Neural crest cell (in vitro differentiated cells): ENCODE results near the gene ARHGAP12. TPM values are rescaled to one million over a fixed set of nuclear protein-coding genes. Genes with fewer than 3 reads are reported as not detected.

ENCODE experiments used
- DNase-seq: peaks from one replicate; pipeline ENCODE4 v3.0.0; 2021; ENCODE audit warnings: low read depth, mixed read lengths, low spot score
- H3K27ac Mint-ChIP-seq: one replicate; pipeline ENCODE4 v1.8.0; 2021; ENCODE audit warnings: mild to moderate bottlenecking, mixed read lengths; ENCODE audit not compliant: unreplicated experiment
- H3K27me3 Mint-ChIP-seq: 2 replicates; pipeline ENCODE4 v1.8.0; 2021; ENCODE audit warnings: low read depth, mild to moderate bottlenecking, mixed read lengths
- H3K36me3 Mint-ChIP-seq: 2 replicates; pipeline ENCODE4 v1.8.0; 2021; ENCODE audit warnings: low read depth, mild to moderate bottlenecking, mixed read lengths
- H3K4me1 Mint-ChIP-seq: 2 replicates; pipeline ENCODE4 v1.8.0; 2021; ENCODE audit warnings: mixed read lengths
- H3K4me3 Mint-ChIP-seq: one replicate; pipeline ENCODE4 v1.8.0; 2021; ENCODE audit warnings: mild to moderate bottlenecking, mixed read lengths
- H3K9me3 Mint-ChIP-seq: 2 replicates; pipeline ENCODE4 v1.8.0; 2021; ENCODE audit warnings: mixed read lengths
- total RNA-seq: library from RNA; stranded (reverse); gene quantifications from 2 replicates; pipeline ENCODE4 v1.2.1, GENCODE V29; 2021
- TF ChIP-seq, protein P1 (sequence below): fragments of 200-600 bp; sonication (generic); conservative IDR thresholded peaks from 2 replicates; pipeline ENCODE4 v1.5.0; 2021; ENCODE audit warnings: antibody characterized with exemption, mild to moderate bottlenecking

Gene ARHGAP12
- total RNA-seq, 1 donor from 2014 or later: 33.0 TPM

DNA sequence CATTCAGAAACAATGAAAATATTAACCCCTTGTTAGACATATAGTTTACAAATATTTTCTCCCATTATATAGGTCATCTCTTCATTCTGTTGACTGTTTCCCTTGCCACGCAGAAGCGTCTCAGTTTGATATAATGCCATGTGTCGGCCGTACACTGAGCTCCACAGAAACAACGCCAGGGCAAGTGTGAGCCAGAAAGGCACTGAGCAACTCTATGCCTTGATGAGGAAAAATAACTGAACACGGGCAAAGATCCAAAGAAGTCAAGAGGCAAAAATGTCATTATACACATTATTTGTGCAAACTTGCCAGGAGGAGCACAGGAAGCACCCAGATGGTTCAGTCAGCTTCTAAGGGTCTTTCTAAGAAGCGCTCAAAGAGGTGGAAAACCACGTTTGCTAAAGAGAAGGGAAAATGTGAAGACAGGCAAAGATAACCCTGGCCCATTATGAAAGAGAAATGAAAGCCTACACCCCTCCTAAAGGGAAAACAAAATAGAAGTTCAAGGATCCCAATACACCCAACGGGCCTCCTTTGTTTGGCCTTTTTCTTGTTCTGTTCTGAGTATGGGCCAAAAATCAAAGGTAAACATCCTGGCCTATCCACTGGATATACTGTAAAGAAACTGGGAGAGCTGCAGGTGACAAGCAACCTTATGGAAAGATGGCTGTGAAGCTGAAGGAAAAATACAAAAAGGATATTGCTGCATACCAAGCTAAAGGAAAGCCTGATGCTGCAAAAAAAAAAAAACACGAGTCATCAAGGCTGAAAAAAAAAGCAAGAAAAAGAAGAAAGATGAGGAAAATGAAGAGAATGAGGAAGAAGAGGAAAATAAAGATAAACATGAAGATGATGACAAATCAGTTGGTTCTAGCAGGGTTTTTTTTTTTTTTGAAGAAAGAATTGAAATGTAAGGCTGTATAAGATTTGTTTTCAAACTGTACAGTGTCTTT is 15.5 kb downstream of the ARHGAP12 start:
- Mint-ChIP-seq H3K36me3 (peaks cover 4% of the 10 kb centered on the region), H3K27me3 (no peaks in the 10 kb centered on the region), H3K4me1 (peaks cover 30% of the 10 kb centered on the region), H3K9me3 (no peaks in the 10 kb centered on the region), H3K27ac (peak overlapping the region; percentile 14), H3K4me3 (no peak overlapping the region)
- TF ChIP-seq, protein P1, sequence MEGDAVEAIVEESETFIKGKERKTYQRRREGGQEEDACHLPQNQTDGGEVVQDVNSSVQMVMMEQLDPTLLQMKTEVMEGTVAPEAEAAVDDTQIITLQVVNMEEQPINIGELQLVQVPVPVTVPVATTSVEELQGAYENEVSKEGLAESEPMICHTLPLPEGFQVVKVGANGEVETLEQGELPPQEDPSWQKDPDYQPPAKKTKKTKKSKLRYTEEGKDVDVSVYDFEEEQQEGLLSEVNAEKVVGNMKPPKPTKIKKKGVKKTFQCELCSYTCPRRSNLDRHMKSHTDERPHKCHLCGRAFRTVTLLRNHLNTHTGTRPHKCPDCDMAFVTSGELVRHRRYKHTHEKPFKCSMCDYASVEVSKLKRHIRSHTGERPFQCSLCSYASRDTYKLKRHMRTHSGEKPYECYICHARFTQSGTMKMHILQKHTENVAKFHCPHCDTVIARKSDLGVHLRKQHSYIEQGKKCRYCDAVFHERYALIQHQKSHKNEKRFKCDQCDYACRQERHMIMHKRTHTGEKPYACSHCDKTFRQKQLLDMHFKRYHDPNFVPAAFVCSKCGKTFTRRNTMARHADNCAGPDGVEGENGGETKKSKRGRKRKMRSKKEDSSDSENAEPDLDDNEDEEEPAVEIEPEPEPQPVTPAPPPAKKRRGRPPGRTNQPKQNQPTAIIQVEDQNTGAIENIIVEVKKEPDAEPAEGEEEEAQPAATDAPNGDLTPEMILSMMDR: no peak
- no peak for DNase-seq

DNA sequence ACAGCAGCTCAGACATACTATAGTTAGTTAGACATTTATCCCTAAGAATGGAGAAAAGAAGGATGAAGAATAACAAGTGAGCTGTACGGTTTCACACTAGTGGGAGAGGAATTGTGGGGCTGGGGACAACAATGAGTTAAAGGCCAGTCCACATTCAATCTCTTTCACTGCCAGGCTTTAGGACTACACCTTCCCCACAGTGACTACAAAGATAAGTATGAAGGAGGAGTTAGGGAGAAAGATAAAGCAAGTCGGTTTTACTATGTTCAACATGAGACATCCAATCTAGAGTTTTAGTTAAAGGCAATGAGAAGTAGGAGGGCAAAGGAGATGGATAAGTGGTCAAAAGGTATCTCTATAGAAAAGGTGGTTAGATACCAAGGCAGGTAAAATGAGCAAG is 16.3 kb downstream of the ARHGAP12 start:
- Mint-ChIP-seq H3K36me3 (peaks cover 4% of the 10 kb centered on the region), H3K4me3 (no peak overlapping the region), H3K27me3 (no peaks in the 10 kb centered on the region), H3K27ac (no peak overlapping the region), H3K9me3 (no peaks in the 10 kb centered on the region), H3K4me1 (peaks cover 28% of the 10 kb centered on the region)
- TF ChIP-seq, protein P1: no peak
- DNase-seq: no peak

DNA sequence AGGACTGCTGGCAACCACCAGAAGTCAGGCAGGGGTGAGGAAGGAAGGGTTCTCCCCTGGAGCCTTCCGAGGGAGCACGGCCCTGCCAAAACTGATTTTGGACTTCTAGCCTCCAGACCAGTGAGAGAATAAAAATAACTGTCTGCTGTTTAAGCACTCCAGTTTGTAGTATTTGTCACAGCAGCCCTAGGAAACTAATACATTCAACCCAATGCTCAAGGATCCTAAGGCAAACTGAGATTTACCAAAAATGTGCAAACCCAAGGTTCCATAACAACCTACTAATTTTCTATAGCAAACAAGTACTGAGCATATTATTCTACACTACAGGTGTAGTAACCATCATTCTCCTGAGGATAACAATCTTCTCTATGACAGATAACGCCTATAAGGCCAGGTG is 18.6 kb downstream of the ARHGAP12 start:
- DNase-seq: no peak
- Mint-ChIP-seq H3K27ac (no peak overlapping the region), H3K36me3 (peaks cover 8% of the 10 kb centered on the region)

DNA sequence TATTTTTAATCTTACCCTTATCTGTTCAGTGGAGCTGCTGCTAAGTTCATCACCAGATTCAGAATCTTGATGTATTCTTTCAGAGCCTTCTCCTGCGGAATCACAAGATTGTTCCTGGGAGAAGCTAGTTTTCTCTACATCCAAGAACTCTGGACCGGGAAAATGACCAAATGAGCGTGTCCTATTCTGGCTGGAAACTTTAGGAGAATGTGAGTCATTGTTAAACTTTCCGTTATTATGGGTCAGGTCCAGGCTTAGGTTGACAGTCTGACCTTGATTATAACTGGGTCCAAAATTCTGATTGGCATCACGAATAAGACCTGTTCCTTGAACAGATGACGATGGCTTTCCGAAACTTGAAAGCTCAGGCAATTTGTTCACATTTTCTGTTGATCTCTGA is 20.5 kb downstream of the ARHGAP12 start:
- Mint-ChIP-seq H3K36me3 (peaks cover 12% of the 10 kb centered on the region), H3K9me3 (no peaks in the 10 kb centered on the region), H3K4me3 (no peak overlapping the region), H3K27me3 (no peaks in the 10 kb centered on the region), H3K27ac (no peak overlapping the region), H3K4me1 (peaks cover 8% of the 10 kb centered on the region)
- no peak for DNase-seq
- TF ChIP-seq, protein P1: no peak

More for the DNA sequence above, 18.6 kb downstream of the ARHGAP12 start:
- TF ChIP-seq, protein P1: no peak
- no peaks in the 10 kb centered on the region for H3K27me3 Mint-ChIP-seq
- peaks cover 21% of the 10 kb centered on the region for H3K4me1 Mint-ChIP-seq
- H3K4me3 Mint-ChIP-seq: no peak overlapping the region
- H3K9me3 Mint-ChIP-seq: no peaks in the 10 kb centered on the region

DNA sequence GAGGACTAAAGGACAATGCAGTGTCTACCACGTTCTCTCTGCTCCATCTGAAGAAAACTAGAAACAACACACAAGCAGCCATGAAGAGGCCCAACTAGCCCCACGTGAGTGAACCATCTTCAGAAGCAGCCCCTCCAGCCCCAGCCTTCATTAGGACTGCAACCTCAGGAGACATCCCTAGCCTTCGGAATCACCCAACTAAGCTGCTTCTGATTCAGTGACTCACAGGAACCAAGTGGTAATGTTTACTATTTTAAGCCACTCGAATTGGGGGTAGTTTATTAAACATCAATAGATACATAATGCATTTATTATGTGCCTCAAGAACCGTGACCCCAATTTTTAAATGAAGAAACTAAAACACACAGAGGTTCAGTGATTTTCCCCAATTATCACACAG is 22.6 kb downstream of the ARHGAP12 start:
- Mint-ChIP-seq H3K4me3 (no peak overlapping the region), H3K9me3 (no peaks in the 10 kb centered on the region), H3K27ac (no peak overlapping the region), H3K36me3 (peaks cover 22% of the 10 kb centered on the region), H3K27me3 (no peaks in the 10 kb centered on the region), H3K4me1 (no peaks in the 10 kb centered on the region)
- TF ChIP-seq, protein P1: no peak
- no peak for DNase-seq
